Ishikawa (cell line): Measurements from ENCODE around the gene SLC12A3.

Experiments used
- CEBPB ChIP-seq: IDR thresholded peaks from 2 replicates; pipeline ENCODE4 v1.6.1; 2012
- CREB1 ChIP-seq: IDR thresholded peaks from 2 replicates; pipeline ENCODE4 v1.6.1; 2012; ENCODE audit warnings: low read depth
- EGR1 ChIP-seq: IDR thresholded peaks from 2 replicates; pipeline ENCODE4 v1.6.1; 2012
- EP300 ChIP-seq: IDR thresholded peaks from 2 replicates; pipeline ENCODE4 v1.6.1; 2012; ENCODE audit warnings: borderline replicate concordance
- FOXM1 ChIP-seq: IDR thresholded peaks from 2 replicates; pipeline ENCODE4 v1.6.1; 2012; ENCODE audit warnings: low read depth, borderline replicate concordance
- NFIC ChIP-seq: IDR thresholded peaks from 2 replicates; pipeline ENCODE4 v1.6.1; 2012
- RAD21 ChIP-seq: IDR thresholded peaks from 2 replicates; pipeline ENCODE4 v1.6.1; 2012; ENCODE audit warnings: low read depth
- REST ChIP-seq: IDR thresholded peaks from 2 replicates; pipeline ENCODE4 v1.6.1; 2012; ENCODE audit warnings: low read depth, mild to moderate bottlenecking
- TAF1 ChIP-seq: IDR thresholded peaks from 2 replicates; pipeline ENCODE4 v1.6.1; 2012; ENCODE audit warnings: low read depth, mild to moderate bottlenecking
- TCF12 ChIP-seq: IDR thresholded peaks from 2 replicates; pipeline ENCODE4 v1.6.1; 2012; ENCODE audit warnings: low read depth
- TEAD4 ChIP-seq: IDR thresholded peaks from 2 replicates; pipeline ENCODE4 v1.6.1; 2012
- YY1 ChIP-seq: IDR thresholded peaks from 2 replicates; pipeline ENCODE4 v1.6.1; 2012; ENCODE audit warnings: low read depth
- ZBTB7A ChIP-seq: IDR thresholded peaks from 2 replicates; pipeline ENCODE4 v1.6.1; 2012; ENCODE audit warnings: low read depth
- TF ChIP-seq, protein P1 (sequence below): IDR thresholded peaks from 2 replicates; pipeline ENCODE4 v1.6.1; 2012
- TF ChIP-seq, protein P2 (sequence below): IDR thresholded peaks from 2 replicates; pipeline ENCODE4 v1.6.1; 2012

The SLC12A3 gene

DNA sequence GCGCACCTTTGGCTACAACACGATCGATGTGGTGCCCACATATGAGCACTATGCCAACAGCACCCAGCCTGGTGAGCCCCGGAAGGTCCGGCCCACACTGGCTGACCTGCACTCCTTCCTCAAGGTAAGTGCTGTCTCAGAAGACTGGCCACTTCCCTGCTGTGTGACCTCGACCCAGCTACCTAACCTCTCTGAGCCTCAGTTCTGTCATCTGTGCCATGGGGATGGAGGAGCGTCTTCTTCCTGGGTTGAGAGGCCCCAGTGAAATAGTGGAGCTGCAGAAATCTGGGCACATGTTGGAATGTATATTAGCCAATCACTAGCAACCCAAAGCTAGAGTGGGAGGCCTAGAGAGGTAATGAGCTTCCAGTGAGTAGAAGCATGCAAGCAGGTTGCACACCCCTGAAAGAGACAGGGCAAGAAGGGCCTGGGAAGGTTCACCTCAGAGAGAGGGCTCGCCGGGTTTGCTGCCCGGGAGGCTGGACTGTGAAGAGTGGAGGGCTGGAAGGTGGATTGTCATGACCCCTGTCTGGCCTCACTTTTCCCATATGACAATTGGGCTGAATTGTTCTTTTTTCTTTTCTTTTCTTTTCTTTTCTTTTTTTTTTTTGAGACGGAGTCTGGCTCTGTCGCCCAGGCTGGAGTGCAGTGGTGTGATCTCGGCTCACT is 521 bp downstream of the SLC12A3 start:
- TF ChIP-seq, protein P1, sequence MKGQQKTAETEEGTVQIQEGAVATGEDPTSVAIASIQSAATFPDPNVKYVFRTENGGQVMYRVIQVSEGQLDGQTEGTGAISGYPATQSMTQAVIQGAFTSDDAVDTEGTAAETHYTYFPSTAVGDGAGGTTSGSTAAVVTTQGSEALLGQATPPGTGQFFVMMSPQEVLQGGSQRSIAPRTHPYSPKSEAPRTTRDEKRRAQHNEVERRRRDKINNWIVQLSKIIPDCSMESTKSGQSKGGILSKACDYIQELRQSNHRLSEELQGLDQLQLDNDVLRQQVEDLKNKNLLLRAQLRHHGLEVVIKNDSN = no peak
- TF ChIP-seq EP300 (no peak), CEBPB (no peak), EGR1 (no peak), NFIC (no peak), ZBTB7A (no peak)
- TF ChIP-seq, protein P2, sequence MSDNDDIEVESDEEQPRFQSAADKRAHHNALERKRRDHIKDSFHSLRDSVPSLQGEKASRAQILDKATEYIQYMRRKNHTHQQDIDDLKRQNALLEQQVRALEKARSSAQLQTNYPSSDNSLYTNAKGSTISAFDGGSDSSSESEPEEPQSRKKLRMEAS = no peak

DNA sequence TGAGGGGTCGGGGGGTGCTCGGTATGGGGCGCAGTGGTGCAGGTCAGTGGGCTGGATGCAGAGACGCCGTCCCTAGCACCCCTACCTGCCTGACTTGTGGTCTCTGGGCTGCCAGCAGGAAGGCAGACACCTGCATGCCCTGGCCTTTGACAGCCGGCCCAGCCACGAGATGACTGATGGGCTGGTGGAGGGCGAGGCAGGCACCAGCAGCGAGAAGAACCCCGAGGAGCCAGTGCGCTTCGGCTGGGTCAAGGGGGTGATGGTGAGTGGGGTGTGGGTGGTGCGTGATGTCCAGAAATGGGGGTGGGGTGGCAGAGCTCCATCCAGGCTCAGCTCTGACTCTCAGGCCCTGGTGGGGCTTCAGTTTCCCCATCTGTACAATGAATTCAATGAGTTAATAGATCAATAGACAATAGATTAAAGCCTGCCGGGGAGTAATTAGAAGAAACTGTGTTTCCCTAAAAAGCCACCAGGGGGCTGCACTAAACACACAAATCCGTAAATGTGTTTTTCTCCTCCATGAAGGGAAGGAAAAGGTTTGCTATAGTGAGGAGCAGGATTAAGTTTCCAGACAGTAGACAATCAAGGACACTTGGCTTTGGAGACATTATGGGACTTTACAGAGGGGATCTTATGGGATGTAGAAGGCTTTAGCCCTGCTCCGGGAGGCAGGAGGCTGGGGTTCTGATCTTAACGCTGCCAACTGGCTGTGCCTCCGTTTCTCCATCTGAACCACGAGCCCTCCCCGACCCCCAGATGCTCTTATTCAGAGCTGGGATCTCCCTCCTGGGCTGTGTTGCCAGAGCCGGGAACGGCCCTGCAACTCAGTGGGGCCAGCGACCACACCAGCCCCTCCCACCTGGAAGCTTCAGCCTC is 2.2 kb downstream of the SLC12A3 start:
- TF ChIP-seq, protein P1 = no peak
- TF ChIP-seq CEBPB = no peak
- TF ChIP-seq RAD21 = peak; percentile 68

DNA sequence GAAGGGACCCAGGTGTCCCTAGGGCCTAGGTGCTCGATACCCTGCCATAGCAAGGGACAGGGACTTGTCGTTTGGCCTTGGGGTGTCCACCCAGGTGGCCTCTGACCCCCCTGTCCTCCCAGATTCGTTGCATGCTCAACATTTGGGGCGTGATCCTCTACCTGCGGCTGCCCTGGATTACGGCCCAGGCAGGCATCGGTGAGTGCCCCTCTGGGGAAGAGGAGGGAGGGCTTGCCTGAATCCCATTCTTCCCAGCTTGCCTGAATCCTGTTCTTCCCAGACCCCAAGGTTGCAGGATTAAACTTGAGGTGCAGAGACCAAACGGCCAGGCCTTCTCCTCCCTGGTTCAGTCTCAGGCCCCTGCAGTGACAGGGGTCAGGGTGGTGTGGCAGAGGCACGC is 3.2 kb downstream of the SLC12A3 start:
- TF ChIP-seq TEAD4 (no peak), TAF1 (no peak), YY1 (no peak), EGR1 (no peak), RAD21 (no peak)

- TF ChIP-seq TCF12 (no peak), RAD21 (peak; percentile 59)
- TF ChIP-seq, protein P2 = no peak
Measured at GRCh38 chr16:56869513-56870275, 4.7 kb downstream of the SLC12A3 start.

GRCh38 chr16:56870276-56870888 is 5.4 kb downstream of the SLC12A3 start:
- TF ChIP-seq, protein P1 = no peak
- TF ChIP-seq, protein P2 = no peak
- TF ChIP-seq NFIC = no peak
- TF ChIP-seq ZBTB7A = no peak
- TF ChIP-seq TEAD4 = no peak
- no peak for TF ChIP-seq CEBPB
- no peak for TF ChIP-seq TAF1
- no peak for TF ChIP-seq RAD21
- no peak for TF ChIP-seq REST
- TF ChIP-seq FOXM1 = no peak
- no peak for TF ChIP-seq YY1
- TF ChIP-seq TCF12 = no peak
- no peak for TF ChIP-seq EP300
- no peak for TF ChIP-seq EGR1
- no peak for TF ChIP-seq CREB1

- TF ChIP-seq ZBTB7A = no peak
- TF ChIP-seq, protein P1 = no peak
- TF ChIP-seq REST = no peak
- no peak for TF ChIP-seq EP300
- TF ChIP-seq, protein P2 = no peak
- TF ChIP-seq RAD21 = 0 out of 2 replicates have a peak, but pooled peaks have one; percentile 4
- TF ChIP-seq YY1 = no peak
Measured at GRCh38 chr16:56871172-56871593, 6.2 kb downstream of the SLC12A3 start.
